ENCODE data around the gene PSMD14. TPM values are rescaled to one million over a fixed set of nuclear protein-coding genes. Genes with fewer than 3 reads are reported as not detected.
"Not testable (repeated sequence)": the region's sequence is repeated elsewhere in the genome, so short reads cannot be mapped to it uniquely, and the experiment has no call there.

The PSMD14 gene
- total RNA-seq (10 to 100 TPM; 13.2 to 69.5 (median 23.2) TPM), polyA plus RNA-seq (10 to 100 TPM; 40.7 to 56.1 TPM), total RNA-seq (20.7 reads per million, percentile 51 among the genes with 10 or more reads in this experiment)

DNA sequence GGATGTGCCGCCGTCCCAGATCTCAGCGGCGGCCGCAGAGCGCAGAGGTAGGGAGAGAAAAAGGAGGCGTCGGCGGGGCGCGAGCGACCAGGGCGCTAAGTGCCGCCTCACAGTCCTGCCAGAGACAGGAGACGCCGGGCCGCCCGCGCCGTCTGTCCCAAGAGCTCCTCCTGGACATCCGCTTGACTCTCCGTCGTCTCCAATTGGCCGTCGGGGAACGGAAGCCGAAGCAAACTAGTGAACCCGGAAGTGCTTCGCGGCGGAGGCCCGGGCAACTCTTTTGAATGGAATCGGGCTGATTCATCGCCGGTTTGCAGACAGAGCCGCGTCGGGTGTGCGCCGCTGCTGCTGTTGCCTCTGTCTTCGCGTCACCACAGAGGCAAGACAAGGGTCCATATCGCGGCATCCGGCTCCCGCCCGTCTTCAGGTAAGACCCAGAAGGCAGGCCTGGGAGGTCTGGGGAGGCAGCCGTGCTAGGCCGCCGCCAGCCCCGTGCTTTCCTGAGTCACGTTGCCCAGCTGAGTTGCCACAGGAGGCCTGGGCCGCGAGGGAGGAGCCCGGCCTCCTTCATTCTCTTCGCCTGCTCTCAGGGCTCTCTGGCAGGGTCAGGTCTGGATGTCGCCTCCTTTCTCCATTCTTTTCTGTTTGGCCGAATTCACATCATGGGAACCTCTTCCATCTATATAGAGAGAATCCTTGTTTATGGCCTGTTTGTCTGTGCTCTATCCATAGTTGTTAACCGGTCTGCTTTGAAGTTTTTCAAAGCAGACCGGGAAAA lies at the start of gene PSMD14:
PSMD14 (plus strand) TSS at position 248 of the 778 bp plus-strand sequence. CDS start 10,401 bp downstream, outside the sequence.
- no peaks in the 10 kb centered on the region for H3K36me3 ChIP-seq (ENCODE audit: control insufficient read depth in 2 of 3, insufficient read depth in 3 of 3, low read length in 3 of 3)
- Mint-ChIP-seq H3K27me3 (peaks cover 0 to 9% (median 3%) of the 10 kb centered on the region in 5 donors), H3K36me3 (peaks cover 0 to 18% (median 6%) of the 10 kb centered on the region in 5 donors), H3K9me3 (peaks cover 0 to 12% (median 3%) of the 10 kb centered on the region in 11 donors), H3K27ac (peak within 1 kb of the TSS; percentile 92 to 97 (median 95)), H3K4me3 (peak within 1 kb of the TSS; percentile 89 to 98 (median 95)), H3K4me1 (peaks cover 24 to 65% (median 42%) of the 10 kb centered on the region in 7 donors)
- CTCF ChIA-PET = no interaction called here
- peak; percentile 67 to 88 (median 85) for DNase-seq
- H3K9me3 ChIP-seq (ENCODE audit: control insufficient read depth in 2 of 3, low read length in 3 of 3) = peaks cover 0 to 4% (median 0%) of the 10 kb centered on the region in 3 experiments
- intact Hi-C loops (cut with micrococcal nuclease) = loop anchor here (1.0 to 10.0 kb wide), 21 partner anchors 64 to 1596 kb away; partner anchors contain the start of genes MARCHF7 (in 2 of the 2), TANK (in 2 of the 2), DPP4 (in 1 of the 2) and GCA (in 1 of the 2)
- ATAC-seq = peak; percentile 95
- no peaks in the 10 kb centered on the region for H3K27me3 ChIP-seq (ENCODE audit: control insufficient read depth in 2 of 2, insufficient read depth in 2 of 2, low read length in 2 of 2)
- peaks cover 3 to 19% of the 10 kb centered on the region in 2 donors for H3K4me1 ChIP-seq (ENCODE audit: control insufficient read depth in 2 of 2, insufficient read depth in 2 of 2, low read length in 2 of 2)
- H3K27ac ChIP-seq (ENCODE audit: low read depth, low read length) = peak within 1 kb of the TSS; percentile 77
- peak within 1 kb of the TSS; percentile 94 for H3K4me3 ChIP-seq (ENCODE audit: low read length)
- POLR2A ChIA-PET = interaction anchor here (0.7 to 1.6 kb wide), 5 partner anchors 8 to 112 kb away, joined by 3 to 6 read pairs (median 5); no protein-coding TSS in a partner anchor

DNA sequence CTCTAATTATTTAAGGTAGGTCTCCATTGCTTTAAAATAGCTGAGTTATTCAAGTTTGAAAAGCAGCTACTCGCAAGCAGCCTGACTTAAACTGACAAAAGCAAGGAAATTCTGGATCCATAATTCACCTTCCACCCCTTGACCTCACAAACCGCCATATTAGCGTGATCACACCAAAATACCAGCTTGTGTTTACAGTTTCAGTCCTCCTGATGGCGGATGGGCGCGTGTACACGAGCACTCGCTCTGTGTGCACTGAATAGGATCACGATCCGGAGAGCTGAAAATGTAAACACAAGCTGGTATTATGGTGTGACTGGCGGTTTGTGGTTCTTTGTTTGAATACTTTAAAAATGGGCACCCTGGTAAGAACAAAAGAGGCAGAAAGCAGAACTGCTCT lies 42.4 kb upstream of the PSMD14 start:
- no peaks in the 10 kb centered on the region for H3K27me3 ChIP-seq (ENCODE audit: control insufficient read depth in 2 of 2, insufficient read depth in 2 of 2, low read length in 2 of 2)
- ChIA-PET CTCF (interaction anchor here (0.6 to 0.7 kb wide), 2 partner anchors 16 to 271 kb away, joined by 3 read pairs; no protein-coding TSS in a partner anchor), POLR2A (interaction anchor here (0.6 to 1.0 kb wide), 3 partner anchors 17 to 68 kb away, joined by 3 read pairs; no protein-coding TSS in a partner anchor)
- H3K27ac Mint-ChIP-seq = no peak overlapping the region
- peaks cover 0 to 29% (median 4%) of the 10 kb centered on the region in 5 donors for H3K27me3 Mint-ChIP-seq
- no peaks in the 10 kb centered on the region for H3K9me3 ChIP-seq (ENCODE audit: control insufficient read depth in 2 of 3, low read length in 3 of 3)
- no peak for ATAC-seq
- H3K9me3 Mint-ChIP-seq = no peaks in the 10 kb centered on the region
- intact Hi-C loops (cut with micrococcal nuclease) = no loop called here
- DNase-seq = no peak
- no peaks in the 10 kb centered on the region for H3K36me3 ChIP-seq (ENCODE audit: control insufficient read depth in 2 of 3, insufficient read depth in 3 of 3, low read length in 3 of 3)
- no peaks in the 10 kb centered on the region for H3K4me1 Mint-ChIP-seq
- H3K36me3 Mint-ChIP-seq = no peaks in the 10 kb centered on the region
- no peak overlapping the region for H3K4me3 Mint-ChIP-seq
- no peak overlapping the region for H3K4me3 ChIP-seq (ENCODE audit: low read length)
- H3K4me1 ChIP-seq (ENCODE audit: control insufficient read depth in 2 of 2, insufficient read depth in 2 of 2, low read length in 2 of 2) = no peaks in the 10 kb centered on the region
- no peak overlapping the region for H3K27ac ChIP-seq (ENCODE audit: low read depth, low read length)

DNA sequence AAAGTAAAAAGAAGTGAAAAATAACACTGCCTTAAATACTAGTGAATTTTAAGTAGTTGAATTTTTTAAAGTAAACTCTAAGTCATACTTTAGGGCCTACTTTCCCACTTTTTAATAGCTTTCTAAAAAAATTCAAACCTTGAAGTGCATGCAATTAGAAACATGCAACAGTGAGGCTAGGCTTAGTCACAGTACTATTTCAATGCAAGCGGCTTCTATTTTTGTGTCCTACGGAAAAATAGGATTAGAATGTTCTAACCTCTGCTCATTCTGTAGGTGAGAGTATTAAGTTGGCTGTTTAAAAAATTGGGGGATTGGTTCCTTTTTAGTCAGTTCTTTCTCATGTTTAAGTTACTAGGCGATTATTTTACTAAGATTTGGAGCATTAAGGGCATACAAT lies 39.1 kb upstream of the PSMD14 start:
- no peaks in the 10 kb centered on the region for H3K9me3 Mint-ChIP-seq
- H3K36me3 Mint-ChIP-seq = no peaks in the 10 kb centered on the region
- H3K27me3 ChIP-seq (ENCODE audit: control insufficient read depth in 2 of 2, insufficient read depth in 2 of 2, low read length in 2 of 2) = no peaks in the 10 kb centered on the region
- no peak for DNase-seq
- H3K27ac ChIP-seq (ENCODE audit: low read depth, low read length) = no peak overlapping the region
- H3K4me3 Mint-ChIP-seq = no peak overlapping the region
- no peak for ATAC-seq
- H3K4me3 ChIP-seq (ENCODE audit: low read length) = no peak overlapping the region
- H3K4me1 ChIP-seq (ENCODE audit: control insufficient read depth in 2 of 2, insufficient read depth in 2 of 2, low read length in 2 of 2) = no peaks in the 10 kb centered on the region
- ChIA-PET CTCF (interaction anchor here (3.5 kb wide), 1 partner anchor 45 kb away, joined by 32 read pairs; no protein-coding TSS in a partner anchor), POLR2A (no interaction called here)
- intact Hi-C loops (cut with micrococcal nuclease) = no loop called here
- peaks cover 3 to 23% (median 5%) of the 10 kb centered on the region in 5 donors for H3K27me3 Mint-ChIP-seq
- peaks cover 0 to 3% (median 0%) of the 10 kb centered on the region in 7 donors for H3K4me1 Mint-ChIP-seq
- no peaks in the 10 kb centered on the region for H3K9me3 ChIP-seq (ENCODE audit: control insufficient read depth in 2 of 3, low read length in 3 of 3)
- no peaks in the 10 kb centered on the region for H3K36me3 ChIP-seq (ENCODE audit: control insufficient read depth in 2 of 3, insufficient read depth in 3 of 3, low read length in 3 of 3)
- H3K27ac Mint-ChIP-seq = no peak overlapping the region

DNA sequence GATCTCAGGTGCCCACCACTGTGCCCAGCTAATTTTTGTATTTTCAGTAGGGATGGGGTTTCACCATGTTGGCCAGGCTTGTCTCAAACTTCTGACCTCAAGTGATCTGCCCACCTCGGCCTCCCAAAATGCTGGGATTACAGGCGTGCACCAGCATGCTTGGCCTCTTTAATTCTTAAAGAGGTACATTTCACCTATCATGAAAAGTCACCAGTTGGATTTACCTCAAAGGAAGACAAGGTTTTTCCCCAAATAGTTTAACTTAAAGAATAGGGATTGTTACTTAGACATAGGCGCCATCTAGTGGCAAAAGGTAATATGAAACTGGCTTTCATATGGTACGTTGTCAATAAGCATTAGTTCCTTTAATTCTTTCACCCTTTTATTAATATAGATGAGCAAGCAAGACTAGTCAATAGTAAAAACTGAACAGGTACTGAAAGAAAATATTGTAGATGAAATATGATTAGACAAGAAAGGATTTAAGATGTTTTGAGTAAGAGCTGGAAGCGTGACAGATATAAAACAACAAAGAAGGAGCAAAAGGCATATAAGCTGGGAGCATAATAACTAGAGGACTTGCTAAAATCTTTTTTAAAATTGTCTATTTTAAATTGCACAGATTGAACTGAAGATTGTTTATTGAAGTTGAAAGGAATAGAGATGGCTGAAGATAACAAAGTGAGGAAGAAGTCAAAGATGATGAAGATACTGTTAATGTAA lies 35.0 kb upstream of the PSMD14 start:
- Mint-ChIP-seq H3K4me3 (no peak overlapping the region), H3K9me3 (no peaks in the 10 kb centered on the region), H3K4me1 (peaks cover 0 to 3% (median 0%) of the 10 kb centered on the region in 7 donors), H3K27ac (no peak overlapping the region), H3K27me3 (peaks cover 4 to 27% (median 5%) of the 10 kb centered on the region in 5 donors), H3K36me3 (no peaks in the 10 kb centered on the region)
- H3K27ac ChIP-seq (ENCODE audit: low read depth, low read length) = no peak overlapping the region
- H3K4me3 ChIP-seq (ENCODE audit: low read length) = no peak overlapping the region
- no peaks in the 10 kb centered on the region for H3K4me1 ChIP-seq (ENCODE audit: control insufficient read depth in 2 of 2, insufficient read depth in 2 of 2, low read length in 2 of 2)
- ATAC-seq = peak; percentile 80
- H3K36me3 ChIP-seq (ENCODE audit: control insufficient read depth in 2 of 3, insufficient read depth in 3 of 3, low read length in 3 of 3) = no peaks in the 10 kb centered on the region
- POLR2A ChIA-PET = no interaction called here
- no peaks in the 10 kb centered on the region for H3K27me3 ChIP-seq (ENCODE audit: control insufficient read depth in 2 of 2, insufficient read depth in 2 of 2, low read length in 2 of 2)
- peak in 7 of 9 donors; percentile 26 to 65 (median 58) for DNase-seq
- intact Hi-C loops (cut with micrococcal nuclease) = loop anchor here (1.0 to 10.0 kb wide), 5 partner anchors 28 to 1018 kb away; no protein-coding TSS in a partner anchor
- CTCF ChIA-PET = interaction anchor here (0.8 to 5.1 kb wide), 11 partner anchors 9 to 209 kb away, joined by 3 to 79 read pairs (median 3); no protein-coding TSS in a partner anchor
- no peaks in the 10 kb centered on the region for H3K9me3 ChIP-seq (ENCODE audit: control insufficient read depth in 2 of 3, low read length in 3 of 3)

DNA sequence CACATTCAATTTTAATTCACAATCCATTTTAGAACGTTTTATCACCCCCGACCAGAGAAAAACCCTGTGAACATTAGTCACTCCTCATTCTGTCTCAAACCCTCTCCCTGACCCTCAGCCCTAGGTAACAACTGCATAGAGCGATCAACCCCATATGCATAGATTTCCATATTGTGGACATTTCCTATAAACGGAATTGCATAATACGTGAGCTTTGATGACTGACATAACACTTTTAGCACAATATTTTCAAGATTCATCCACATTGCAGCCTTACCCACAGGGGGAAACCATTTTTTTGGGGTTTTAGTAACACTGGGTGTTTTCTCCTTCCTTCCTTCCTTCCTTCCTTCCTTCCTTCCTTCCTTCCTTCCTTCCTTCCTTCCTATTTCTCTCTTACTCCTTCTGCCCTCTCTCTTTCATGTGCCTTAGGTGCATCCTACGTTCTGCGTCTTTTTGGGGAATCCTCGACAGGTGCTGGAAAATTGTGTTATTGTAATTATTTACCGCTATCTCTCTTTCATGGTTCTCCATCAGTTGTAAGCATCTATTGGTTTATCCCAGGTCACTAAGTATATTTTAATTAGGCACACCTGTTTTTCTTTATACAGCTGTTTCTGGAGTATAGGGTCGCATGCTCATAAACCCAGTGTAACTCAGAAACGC lies 29.5 kb upstream of the PSMD14 start:
- intact Hi-C loops (cut with micrococcal nuclease) = loop anchor here in 1 of 2 donors (10.0 kb wide), 1 partner anchor 1024 kb away; no protein-coding TSS in a partner anchor
- H3K36me3 Mint-ChIP-seq; H3K4me1 ChIP-seq (ENCODE audit: control insufficient read depth in 2 of 2, insufficient read depth in 2 of 2, low read length in 2 of 2); H3K9me3 ChIP-seq (ENCODE audit: control insufficient read depth in 2 of 3, low read length in 3 of 3); H3K27ac Mint-ChIP-seq; H3K9me3 Mint-ChIP-seq; H3K27me3 ChIP-seq (ENCODE audit: control insufficient read depth in 2 of 2, insufficient read depth in 2 of 2, low read length in 2 of 2); ATAC-seq; H3K4me3 ChIP-seq (ENCODE audit: low read length); H3K36me3 ChIP-seq (ENCODE audit: control insufficient read depth in 2 of 3, insufficient read depth in 3 of 3, low read length in 3 of 3); H3K4me1 Mint-ChIP-seq; H3K27ac ChIP-seq (ENCODE audit: low read depth, low read length); H3K4me3 Mint-ChIP-seq: not testable (repeated sequence)
- peaks cover 0 to 26% (median 4%) of the 10 kb centered on the region in 5 donors for H3K27me3 Mint-ChIP-seq
- ChIA-PET CTCF (interaction anchor here (1.0 kb wide), 1 partner anchor 56 kb away, joined by 4 read pairs; no protein-coding TSS in a partner anchor), POLR2A (interaction anchor here (0.8 kb wide), 1 partner anchor 56 kb away, joined by 3 read pairs; no protein-coding TSS in a partner anchor)
- peak in 1 of 9 donors; percentile 11 for DNase-seq
